GM19193 (cell line): Measurements from ENCODE around the gene QKI.

Experiments used
- POLR2A ChIP-seq: IDR thresholded peaks from 4 replicates; pipeline ENCODE4 v1.6.1; 2011; ENCODE audit not compliant: insufficient read depth, insufficient read length; ENCODE audit errors: extremely low read depth

QKI gene

GRCh38 chr6:163402616-163403015, 11.9 kb upstream of the QKI start:
- TF ChIP-seq POLR2A = no peak

GRCh38 chr6:163404825-163405265, 9.7 kb upstream of the QKI start:
- no peak for TF ChIP-seq POLR2A

GRCh38 chr6:163405412-163406309, 8.9 kb upstream of the QKI start:
- TF ChIP-seq POLR2A = peak; percentile 43

GRCh38 chr6:163406366-163406765, 8.2 kb upstream of the QKI start:
- TF ChIP-seq POLR2A = no peak

- no peak for TF ChIP-seq POLR2A
These were observed 7.7 kb upstream of the QKI start for GRCh38 chr6:163406830-163407229.

GRCh38 chr6:163408352-163408991, 6.0 kb upstream of the QKI start:
- TF ChIP-seq POLR2A = no peak

GRCh38 chr6:163409712-163410111, 4.8 kb upstream of the QKI start:
- no peak for TF ChIP-seq POLR2A

- TF ChIP-seq POLR2A = no peak
These were observed 2.2 kb upstream of the QKI start for GRCh38 chr6:163412341-163412740.

- TF ChIP-seq POLR2A = no peak
These were observed 1.6 kb upstream of the QKI start for GRCh38 chr6:163412801-163413344.

- peak; percentile 67 for TF ChIP-seq POLR2A
These were observed 987 bp upstream of the QKI start for GRCh38 chr6:163413345-163414116.

- no peak for TF ChIP-seq POLR2A
These were observed 565 bp downstream of the QKI start for GRCh38 chr6:163414946-163415619.

- peak; percentile 40 for TF ChIP-seq POLR2A
These were observed 1.4 kb downstream of the QKI start for GRCh38 chr6:163415620-163416556.

- no peak for TF ChIP-seq POLR2A
These were observed 2.2 kb downstream of the QKI start for GRCh38 chr6:163416557-163417253.
